GM19025 (cell line): Measurements from ENCODE around the gene SYT6.

Experiments
- ATAC-seq: cut with Tn5 transposase; IDR thresholded peaks from one replicate; pipeline ENCODE4 v1.9.1; 2021; ENCODE audit warnings: mild to moderate bottlenecking, low read depth, moderate library complexity; ENCODE audit not compliant: unreplicated experiment

SYT6 gene

DNA sequence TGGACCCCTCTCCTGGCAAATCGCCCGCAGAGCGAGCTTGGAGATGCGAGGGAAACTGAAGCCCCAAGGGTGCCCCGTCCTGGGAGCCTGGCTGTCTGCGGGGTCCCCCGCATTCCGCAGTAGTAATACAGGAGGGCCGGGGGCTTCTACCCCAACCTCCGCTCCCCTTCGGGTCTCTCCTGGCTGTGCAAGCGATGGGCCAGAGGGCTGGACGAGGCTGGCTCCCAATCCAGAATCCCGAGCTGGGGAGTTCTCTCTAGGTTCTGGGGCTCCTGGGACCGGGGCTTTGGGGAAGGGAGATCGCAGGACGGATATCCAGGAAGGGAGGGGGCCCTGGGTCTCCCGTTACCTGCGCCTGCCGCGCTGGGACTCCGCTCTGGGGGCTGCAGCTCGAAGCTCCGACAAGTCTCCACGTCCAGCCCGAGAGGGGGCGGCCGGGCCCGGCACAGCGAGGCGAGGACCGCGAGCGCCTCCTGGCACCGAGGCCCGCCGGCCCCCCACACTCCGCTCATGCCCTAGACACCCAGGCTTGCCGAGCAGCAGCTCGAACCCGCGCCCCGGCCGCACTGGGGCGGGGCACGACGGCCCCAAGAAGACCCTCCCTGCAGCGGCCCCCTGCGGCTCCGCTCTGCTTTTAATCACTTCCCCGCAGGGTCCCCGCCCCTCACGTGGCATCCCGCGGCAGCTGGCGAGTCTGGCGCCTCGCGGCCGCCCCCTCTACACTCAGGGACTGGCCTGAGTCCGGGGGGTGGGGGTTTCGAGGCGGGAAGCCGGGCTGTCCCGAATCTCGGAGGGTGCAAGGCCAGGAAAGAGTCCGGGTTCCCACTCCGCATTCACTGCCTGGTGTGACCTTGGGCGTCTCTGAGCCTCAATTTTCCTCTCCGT is at the start of gene SYT6:
Gene SYT6, minus strand, starts transcription at position 609 of the 885 bp plus-strand sequence. Its CDS starts 97 bp downstream, at position 512.
- no peak for ATAC-seq

DNA sequence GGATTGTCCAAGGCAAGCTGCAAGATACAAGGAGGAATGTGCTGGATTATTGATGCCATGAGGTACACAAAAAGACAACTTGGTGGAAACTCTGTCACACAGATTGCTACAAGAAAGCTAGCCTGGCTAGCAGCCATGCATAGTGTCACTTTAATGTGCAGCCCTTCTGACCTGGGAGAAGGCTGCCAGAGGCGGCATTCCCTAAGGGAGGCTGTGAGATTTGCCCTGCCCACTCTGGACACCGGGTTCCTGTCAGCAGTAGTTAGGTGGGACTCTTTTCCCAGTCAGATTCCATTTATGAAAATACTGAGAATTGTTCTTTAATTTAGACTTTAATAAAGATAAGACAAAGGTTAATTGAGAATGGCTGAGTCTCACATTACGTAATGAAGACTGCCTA is 47.8 kb upstream of the SYT6 start:
- no peak for ATAC-seq

DNA sequence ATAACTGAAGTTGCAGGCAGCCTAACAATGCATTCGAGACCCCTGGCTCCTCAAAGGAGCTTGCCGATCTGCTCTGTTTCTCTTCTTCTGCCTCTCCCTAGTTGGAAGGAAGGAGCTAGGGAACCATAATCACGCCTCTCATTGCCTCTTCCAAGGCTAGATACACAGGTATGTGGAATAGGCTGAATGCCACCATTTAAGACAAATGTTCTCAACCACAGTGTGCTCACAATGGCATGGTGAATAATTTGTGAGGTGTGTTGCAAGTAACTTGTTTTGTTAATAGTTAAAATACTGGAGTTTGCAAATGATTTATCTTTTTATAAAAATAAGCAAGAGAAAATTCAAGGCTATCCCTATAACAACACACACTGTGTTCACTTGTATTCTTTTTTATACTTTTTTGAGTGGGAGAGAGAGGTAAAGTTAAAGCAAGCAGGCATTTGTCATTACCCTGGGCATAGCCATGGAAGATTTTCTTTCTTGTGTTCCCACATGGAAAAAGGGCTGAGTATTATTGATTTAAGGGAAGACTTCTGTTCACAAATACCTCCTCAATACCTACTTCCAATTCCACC is 45.4 kb upstream of the SYT6 start:
- no peak for ATAC-seq

- ATAC-seq = no peak
These were observed 43.6 kb upstream of the SYT6 start for GRCh38 chr1:114196992-114197907.

GRCh38 chr1:114195819-114196218 is 42.1 kb upstream of the SYT6 start:
- no peak for ATAC-seq

- no peak for ATAC-seq
These were observed 38.7 kb upstream of the SYT6 start for GRCh38 chr1:114192328-114192727.

GRCh38 chr1:114189398-114189797 is 35.7 kb upstream of the SYT6 start:
- ATAC-seq = no peak

- ATAC-seq = no peak
These were observed 27.7 kb upstream of the SYT6 start for GRCh38 chr1:114181356-114181755.

DNA sequence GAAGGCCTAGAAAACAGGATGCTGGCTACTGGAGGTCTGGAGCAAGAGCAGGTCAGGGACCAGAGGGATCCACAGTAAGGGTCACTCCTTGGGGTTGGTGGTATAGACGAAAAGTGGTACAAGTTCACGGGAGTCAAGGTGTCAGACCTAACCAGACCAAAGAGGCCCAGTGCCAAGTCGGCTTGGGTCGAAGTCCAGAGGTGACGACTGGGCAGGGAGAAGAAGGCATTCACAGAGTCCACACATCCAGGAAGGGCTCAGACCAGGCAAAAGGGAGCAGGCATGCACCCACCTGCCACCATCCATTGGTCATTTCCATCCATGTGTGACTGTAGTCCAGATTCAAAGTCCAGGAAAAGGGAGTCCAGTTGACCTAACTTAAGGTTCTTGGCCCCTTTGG is 27.1 kb upstream of the SYT6 start:
- ATAC-seq = no peak

DNA sequence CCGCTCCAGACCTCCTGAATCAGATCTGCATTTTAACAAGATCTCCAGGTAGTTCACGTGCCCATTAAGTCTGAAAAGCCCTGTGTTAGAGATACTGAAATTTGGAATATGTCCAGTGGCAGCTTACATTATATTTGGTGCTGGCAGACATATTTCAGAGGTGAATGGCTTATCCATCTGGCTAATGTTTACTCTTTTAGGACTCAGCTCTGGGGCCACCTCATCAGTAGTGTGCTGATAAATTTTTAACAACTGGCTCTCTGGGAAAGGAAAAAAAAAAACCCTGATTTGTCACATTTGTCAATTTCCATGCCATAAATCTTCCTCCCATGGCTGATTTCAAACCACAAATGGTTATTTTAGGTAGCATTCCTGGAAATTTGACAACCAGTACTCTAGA is 25.3 kb upstream of the SYT6 start:
- ATAC-seq = no peak

DNA sequence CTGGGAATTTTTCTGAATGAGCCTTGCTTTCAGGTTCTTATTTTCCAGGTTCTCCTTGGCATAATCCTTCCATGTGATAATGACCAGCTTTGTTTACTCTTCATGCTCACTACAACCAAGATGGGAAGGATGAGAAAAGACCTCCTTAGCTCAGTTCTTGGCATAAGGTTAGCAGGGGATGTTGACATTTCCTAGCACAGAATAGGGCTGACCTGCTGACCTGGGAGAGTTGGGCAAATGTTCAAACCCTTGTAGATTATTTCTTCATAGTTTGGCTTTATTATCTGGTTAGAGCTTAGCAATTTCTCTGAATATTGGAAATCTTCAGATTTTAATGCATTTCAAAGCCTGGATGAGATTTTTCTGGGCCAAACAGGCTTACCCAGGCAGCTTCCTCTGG is 23.6 kb upstream of the SYT6 start:
- ATAC-seq = no peak

- no peak for ATAC-seq
These were observed 22.7 kb upstream of the SYT6 start for GRCh38 chr1:114176366-114176765.

DNA sequence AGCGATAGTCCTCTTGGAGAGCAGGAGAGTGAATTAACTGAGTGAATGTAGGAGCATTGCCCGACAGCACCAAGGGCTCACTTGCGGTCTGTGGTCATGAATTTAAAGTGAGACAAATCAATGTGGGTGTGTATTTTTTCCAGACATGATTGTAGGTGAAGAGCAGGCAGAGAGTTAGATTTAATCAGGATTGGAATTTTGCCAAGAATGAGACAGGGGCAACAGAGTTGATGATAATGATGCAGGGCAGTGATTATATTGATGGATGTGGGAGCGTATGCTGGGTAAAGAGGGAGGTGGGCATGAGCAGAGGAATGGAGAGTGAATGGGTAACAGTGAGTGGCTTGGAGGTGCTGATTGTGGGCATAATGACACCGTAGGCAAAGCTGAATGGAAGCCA is 20.0 kb upstream of the SYT6 start:
- ATAC-seq = no peak

GRCh38 chr1:114169509-114169908 is 15.8 kb upstream of the SYT6 start:
- no peak for ATAC-seq

GRCh38 chr1:114167226-114167625 is 13.6 kb upstream of the SYT6 start:
- no peak for ATAC-seq

DNA sequence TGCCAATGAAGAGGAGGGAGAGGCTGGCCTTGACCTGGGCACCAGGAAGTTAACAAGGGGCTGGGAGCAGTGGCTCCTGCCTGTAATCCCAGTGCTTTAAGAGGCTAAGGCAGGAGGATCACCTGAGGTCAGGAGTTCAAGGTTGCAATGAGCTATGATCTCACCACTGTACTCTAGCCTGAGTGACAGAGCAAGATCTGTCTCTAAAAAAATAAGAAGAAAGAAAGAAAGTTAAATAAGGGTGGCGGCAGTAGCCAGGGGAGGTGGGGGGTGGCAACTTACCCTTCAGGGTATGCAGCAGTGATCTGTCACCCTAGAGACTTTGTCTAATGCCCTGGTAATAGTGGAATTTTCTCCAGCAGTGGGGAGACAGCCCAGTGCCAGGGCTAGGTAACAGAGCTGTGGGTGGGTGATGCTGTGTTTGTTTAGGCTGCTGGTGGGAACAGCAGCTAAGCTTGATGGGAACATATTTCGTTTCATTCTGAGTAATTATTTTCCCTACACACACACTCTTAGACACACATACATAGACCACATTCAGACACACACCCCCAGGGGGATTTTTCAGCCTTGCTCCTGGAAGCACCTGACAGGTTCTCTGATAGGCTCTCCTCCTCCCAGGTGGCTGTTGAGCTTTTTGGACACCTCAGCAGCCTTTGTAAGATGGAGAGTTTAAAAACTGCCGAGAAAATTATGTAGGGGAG is 11.3 kb upstream of the SYT6 start:
- peak; percentile 55 for ATAC-seq

DNA sequence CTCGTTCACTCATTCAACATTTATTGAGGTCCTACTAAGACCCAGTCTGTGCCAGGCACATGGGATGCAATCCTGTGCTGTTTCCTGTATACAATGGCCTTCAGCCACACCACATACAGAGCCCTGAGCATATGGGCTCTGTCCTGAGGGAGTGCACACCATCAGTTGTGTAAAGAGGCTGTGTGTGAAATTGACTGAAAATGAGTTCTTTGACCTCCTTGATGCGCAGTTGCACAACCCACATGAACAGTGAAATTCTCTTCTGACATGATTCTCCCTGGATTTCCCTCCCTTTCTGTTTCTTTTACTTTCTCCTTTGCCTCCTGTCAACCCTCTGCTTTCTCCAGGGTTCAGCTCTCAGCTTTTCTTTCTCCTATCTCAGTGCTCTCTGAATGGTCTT is 6.3 kb upstream of the SYT6 start:
- ATAC-seq = no peak

GRCh38 chr1:114157275-114157660 is 3.6 kb upstream of the SYT6 start:
- ATAC-seq = no peak

DNA sequence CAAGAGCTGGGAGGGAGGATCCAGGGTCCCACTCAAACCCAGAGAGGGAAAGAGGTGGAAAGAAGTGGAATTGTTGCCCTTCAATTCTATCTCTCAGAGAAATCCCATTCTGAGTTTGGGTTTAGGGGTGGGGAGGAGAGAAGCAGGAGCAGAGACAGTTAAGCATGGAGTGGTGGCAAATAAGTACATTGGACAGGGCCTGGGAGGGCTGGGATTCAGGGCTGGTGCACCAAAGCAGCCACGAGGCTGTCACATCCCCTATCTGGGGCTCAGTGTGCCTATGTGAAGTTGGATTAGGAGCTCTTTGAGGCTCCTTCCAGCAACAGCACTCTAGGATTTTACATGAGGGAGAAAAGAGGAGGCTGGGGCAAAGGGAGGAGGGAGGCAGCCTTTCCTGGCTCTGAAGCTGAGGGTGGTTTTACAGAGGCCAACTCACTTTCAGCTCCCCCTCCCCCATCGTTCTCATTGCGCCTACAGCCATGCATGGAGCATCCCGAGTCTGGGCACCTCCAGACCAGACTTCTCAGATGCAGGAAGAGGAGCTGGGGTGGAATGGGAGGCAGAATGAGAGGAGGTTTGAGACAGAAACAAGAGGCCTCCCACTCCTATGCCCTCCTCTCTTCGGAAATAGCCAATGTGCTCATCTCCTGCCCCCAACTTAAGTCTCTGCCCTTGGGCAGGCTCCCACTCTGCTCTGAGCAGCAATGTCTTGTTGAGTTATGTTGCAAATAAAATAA is 3.0 kb upstream of the SYT6 start:
- no peak for ATAC-seq

DNA sequence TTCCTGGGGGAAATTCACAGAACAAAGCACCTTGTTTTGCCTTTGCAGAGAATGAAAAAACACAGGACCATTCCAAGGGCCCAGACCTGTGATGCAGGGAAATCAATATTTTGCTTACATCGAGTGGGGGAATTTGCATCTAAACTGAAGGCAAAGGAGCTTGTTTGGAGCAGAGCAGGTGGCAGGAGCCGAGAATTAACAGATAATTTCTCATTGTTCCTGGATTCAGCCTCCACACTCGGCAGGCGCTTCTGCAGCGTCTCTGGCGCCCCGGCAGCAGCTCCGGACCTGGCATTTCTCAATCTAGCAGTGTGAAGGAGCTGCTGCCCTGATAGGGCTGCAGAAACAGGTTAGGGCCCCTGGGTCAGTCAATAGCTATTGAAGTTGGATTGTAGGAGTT is 2.0 kb upstream of the SYT6 start:
- no peak for ATAC-seq
